Thyroid gland (tissue), 4 donors: ENCODE data around the gene ZBTB7A. TPM values are rescaled to one million over a fixed set of nuclear protein-coding genes. Genes with fewer than 3 reads are reported as not detected.

ENCODE experiments used
- DNase-seq, 2 donors: peaks; one replicate each; pipeline ENCODE4 v3.0.0-alpha.2; 2019
- H3K27ac ChIP-seq, 3 donors: fragments of 200-600 bp; sonication (generic); 1 replicate in 2 of 3; 2 replicates in 1 of 3; pipeline ENCODE4 v1.5.1; 2016 to 2019; ENCODE audit warnings: mild to moderate bottlenecking in 1 of 3, moderate library complexity in 1 of 3
- H3K27me3 ChIP-seq: fragments of 200-600 bp; sonication (generic); one replicate; pipeline ENCODE4 v1.5.1; 2019
- H3K36me3 ChIP-seq, 2 donors: fragments of 200-600 bp; sonication (generic); one replicate each; pipeline ENCODE4 v1.5.1; 2016 to 2019
- H3K4me1 ChIP-seq, 2 donors: fragments of 200-600 bp; sonication (generic); one replicate each; pipeline ENCODE4 v1.5.1; 2017 to 2019
- H3K4me3 ChIP-seq, 3 donors: fragments of 200-600 bp; sonication (generic); replicated peaks in 1 of 3; 1 replicate in 2 of 3; 2 replicates in 1 of 3; pipeline ENCODE4 v1.5.1; 2016; ENCODE audit warnings: mild to moderate bottlenecking in 1 of 3
- H3K9me3 ChIP-seq: fragments of 200-600 bp; sonication (generic); one replicate; pipeline ENCODE4 v1.5.1; 2017
- POLR2A ChIP-seq, 2 donors: fragments of 450-650 bp; IDR thresholded peaks; one replicate each; pipeline ENCODE4 v1.6.1; 2017; ENCODE audit warnings: antibody characterized with exemption in 2 of 2, mild to moderate bottlenecking in 2 of 2, moderate library complexity in 1 of 2
- WGBS, 2 donors: methylation state at CpG; one replicate each; pipeline ENCODE4 v1.1.5; 2017; 5-methylcytosine and 5-hydroxymethylcytosine counted together
- intact Hi-C: fragments of 100-400 bp; cut with DNase I; formaldehyde crosslinking; loops from one replicate; pipeline ENCODE4 v1.15.1; 2023
- total RNA-seq, 4 donors: library from RNA; depleted of rRNA; stranded (reverse); fragments of >200 nt; gene quantifications; one replicate each; pipeline ENCODE4 v1.2.3, GENCODE V29; 2016
- TF ChIP-seq, protein P1 (sequence below), 6 experiments: fragments of 200-600 bp in 3 of 6; fragments of 450-650 bp in 3 of 6; sonication (generic) in 3 of 6; IDR thresholded peaks; one replicate each; pipeline ENCODE4 v1.5.1; 2016 to 2019; ENCODE audit warnings: antibody characterized with exemption in 6 of 6, mild to moderate bottlenecking in 2 of 6, inconsistent platforms in 1 of 6, moderate library complexity in 1 of 6

The ZBTB7A gene
- total RNA-seq, 4 donors from 2014 or later: 45.3 to 85.3 (median 54.9) TPM

DNA sequence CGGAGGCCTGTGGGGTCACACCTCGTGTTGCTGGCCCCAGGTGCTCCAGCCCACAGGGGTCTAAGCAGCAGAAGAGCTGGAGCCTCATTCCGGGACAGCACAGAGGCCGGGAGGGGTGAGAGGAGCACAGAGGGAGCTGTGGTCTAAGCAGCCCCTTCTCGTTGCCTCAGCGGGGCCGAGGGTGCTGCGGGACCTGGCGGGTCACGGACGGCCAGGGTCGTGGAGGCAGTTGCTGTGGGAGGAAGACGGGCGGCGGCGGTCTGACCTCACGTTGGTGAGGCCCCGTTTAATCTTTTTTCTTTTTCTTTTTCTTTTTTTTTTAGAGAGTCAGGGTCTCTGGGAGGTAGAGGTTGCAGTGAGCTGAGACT lies 37.5 kb downstream of the ZBTB7A start:
- intact Hi-C loops: no loop called here
- Histone ChIP-seq H3K27me3 (no peaks in the 10 kb centered on the region), H3K4me3 (no peak overlapping the region), H3K27ac (no peak overlapping the region), H3K36me3 (peaks cover 7 to 25% of the 10 kb centered on the region in 2 donors), H3K9me3 (no peaks in the 10 kb centered on the region), H3K4me1 (no peaks in the 10 kb centered on the region)
- TF ChIP-seq POLR2A (IDR thresholded peaks at IDR 0.05): no peak
- TF ChIP-seq, protein P1, sequence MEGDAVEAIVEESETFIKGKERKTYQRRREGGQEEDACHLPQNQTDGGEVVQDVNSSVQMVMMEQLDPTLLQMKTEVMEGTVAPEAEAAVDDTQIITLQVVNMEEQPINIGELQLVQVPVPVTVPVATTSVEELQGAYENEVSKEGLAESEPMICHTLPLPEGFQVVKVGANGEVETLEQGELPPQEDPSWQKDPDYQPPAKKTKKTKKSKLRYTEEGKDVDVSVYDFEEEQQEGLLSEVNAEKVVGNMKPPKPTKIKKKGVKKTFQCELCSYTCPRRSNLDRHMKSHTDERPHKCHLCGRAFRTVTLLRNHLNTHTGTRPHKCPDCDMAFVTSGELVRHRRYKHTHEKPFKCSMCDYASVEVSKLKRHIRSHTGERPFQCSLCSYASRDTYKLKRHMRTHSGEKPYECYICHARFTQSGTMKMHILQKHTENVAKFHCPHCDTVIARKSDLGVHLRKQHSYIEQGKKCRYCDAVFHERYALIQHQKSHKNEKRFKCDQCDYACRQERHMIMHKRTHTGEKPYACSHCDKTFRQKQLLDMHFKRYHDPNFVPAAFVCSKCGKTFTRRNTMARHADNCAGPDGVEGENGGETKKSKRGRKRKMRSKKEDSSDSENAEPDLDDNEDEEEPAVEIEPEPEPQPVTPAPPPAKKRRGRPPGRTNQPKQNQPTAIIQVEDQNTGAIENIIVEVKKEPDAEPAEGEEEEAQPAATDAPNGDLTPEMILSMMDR (IDR thresholded peaks at IDR 0.05): no peak
- 95 to 97% methylated on average over 18 of the region's 18 CpGs for WGBS, 2 donors
- no peak for DNase-seq

DNA sequence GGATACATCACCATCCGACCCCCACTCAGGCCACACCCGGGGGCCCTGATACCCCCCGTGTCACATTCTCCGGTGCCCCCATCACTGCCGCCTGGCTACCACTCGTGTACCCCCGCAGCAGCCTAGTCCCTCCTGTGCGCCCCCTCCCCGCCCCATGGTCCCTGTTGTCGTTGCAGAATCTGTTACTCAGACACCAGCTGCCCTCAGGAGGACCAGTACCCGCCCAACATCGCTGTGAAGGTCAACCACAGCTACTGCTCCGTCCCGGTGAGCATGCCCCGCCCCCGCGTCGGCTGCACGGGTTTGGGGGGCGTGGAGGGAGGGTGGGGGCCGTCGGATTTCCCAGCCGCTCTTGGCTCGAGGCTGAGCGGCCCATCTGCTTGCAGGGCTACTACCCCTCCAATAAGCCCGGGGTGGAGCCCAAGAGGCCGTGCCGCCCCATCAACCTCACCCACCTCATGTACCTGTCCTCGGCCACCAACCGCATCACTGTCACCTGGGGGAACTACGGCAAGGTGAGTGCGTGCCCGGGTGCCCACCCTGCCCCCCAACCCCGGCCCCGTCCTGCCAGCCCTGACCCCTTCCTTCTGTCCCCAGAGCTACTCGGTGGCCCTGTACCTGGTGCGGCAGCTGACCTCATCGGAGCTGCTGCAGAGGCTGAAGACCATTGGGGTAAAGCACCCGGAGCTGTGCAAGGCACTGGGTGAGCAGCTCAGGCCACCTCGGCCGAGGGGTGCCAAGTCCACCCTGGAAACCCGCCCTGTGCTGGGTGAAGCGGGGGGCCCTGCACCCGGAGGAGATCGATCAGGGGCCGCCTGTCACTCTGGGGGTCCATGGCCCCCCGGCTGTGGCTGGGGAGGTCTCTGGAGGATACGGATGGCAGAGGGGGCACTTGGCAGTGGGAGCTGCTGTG lies 38.1 kb downstream of the ZBTB7A start:
- intact Hi-C loops: no loop called here
- Histone ChIP-seq H3K27me3 (no peaks in the 10 kb centered on the region), H3K4me1 (no peaks in the 10 kb centered on the region), H3K4me3 (no peak overlapping the region), H3K27ac (no peak overlapping the region), H3K9me3 (no peaks in the 10 kb centered on the region), H3K36me3 (peaks cover 7 to 21% of the 10 kb centered on the region in 2 donors)
- TF ChIP-seq POLR2A (IDR thresholded peaks at IDR 0.05): no peak
- TF ChIP-seq, protein P1 (IDR thresholded peaks at IDR 0.05): no peak
- WGBS, 2 donors: 93 to 94% methylated on average over 33 to 44 of the region's 48 CpGs
- DNase-seq: no peak

DNA sequence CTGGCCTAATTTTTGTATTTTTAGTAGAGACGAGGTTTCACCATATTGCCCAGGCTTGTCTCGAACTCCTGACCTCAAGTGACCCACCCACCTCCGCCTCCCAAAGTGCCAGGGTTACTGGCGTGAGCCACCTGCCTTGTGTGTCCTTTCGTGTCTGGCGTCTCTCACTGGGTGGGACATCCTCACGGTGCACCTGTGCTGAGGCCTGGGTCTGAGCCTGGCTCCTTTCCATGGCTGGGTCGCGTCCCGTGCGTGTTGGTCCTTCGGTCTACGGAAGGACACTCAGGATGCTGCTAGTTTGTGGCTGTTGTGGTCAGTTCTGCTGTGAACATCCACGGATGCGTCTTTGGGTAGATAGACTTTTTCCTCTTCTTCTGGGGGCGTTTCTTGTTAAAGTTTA lies 39.6 kb downstream of the ZBTB7A start:
- H3K4me3 ChIP-seq: no peak overlapping the region
- no peaks in the 10 kb centered on the region for H3K27me3 ChIP-seq
- no peaks in the 10 kb centered on the region for H3K9me3 ChIP-seq
- H3K36me3 ChIP-seq: peaks cover 7 to 14% of the 10 kb centered on the region in 2 donors
- 94% methylated on average over 16 of the region's 16 CpGs for WGBS, 2 donors
- no peaks in the 10 kb centered on the region for H3K4me1 ChIP-seq
- no peak for DNase-seq
- no peak overlapping the region for H3K27ac ChIP-seq
- intact Hi-C loops: no loop called here
- no peak for TF ChIP-seq POLR2A (IDR thresholded peaks at IDR 0.05)
- TF ChIP-seq, protein P1 (IDR thresholded peaks at IDR 0.05): no peak

DNA sequence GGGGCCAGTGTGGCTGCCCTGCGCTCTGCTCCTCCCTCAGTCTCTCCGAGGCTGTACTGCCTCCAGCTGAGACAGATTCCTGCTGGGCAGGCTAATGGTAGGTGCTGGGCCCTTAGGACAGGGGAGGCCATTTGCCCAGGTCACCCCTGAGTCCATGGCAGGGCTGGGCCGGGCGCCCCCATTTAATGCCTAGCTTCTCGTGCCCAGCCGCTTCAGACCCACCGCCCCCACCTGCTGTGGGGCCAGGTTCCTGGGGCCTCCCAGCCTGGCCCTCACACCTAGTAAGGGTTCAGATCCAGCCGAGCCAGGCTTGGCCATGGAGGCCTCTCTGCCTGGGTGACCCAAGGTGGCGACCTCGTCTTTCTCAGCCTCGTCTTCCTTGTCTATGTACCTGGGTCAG lies 41.4 kb downstream of the ZBTB7A start:
- no peak overlapping the region for H3K27ac ChIP-seq
- H3K4me1 ChIP-seq: no peaks in the 10 kb centered on the region
- no peaks in the 10 kb centered on the region for H3K9me3 ChIP-seq
- H3K4me3 ChIP-seq: no peak overlapping the region
- TF ChIP-seq, protein P1 (IDR thresholded peaks at IDR 0.05): no peak
- no peak for TF ChIP-seq POLR2A (IDR thresholded peaks at IDR 0.05)
- intact Hi-C loops: no loop called here
- H3K27me3 ChIP-seq: no peaks in the 10 kb centered on the region
- H3K36me3 ChIP-seq: peaks cover 7 to 14% of the 10 kb centered on the region in 2 donors
- no peak for DNase-seq
- 69 to 78% methylated on average over 9 of the region's 11 CpGs for WGBS, 2 donors
